GM10266 (cell line): Measurements from ENCODE around the gene FYB1.

Experiments
- DNase-seq: peaks from one replicate; pipeline ENCODE4 v3.0.0; 2012; ENCODE audit errors: extremely low spot score
- TF ChIP-seq, protein P1 (sequence below): IDR thresholded peaks from 2 replicates; pipeline ENCODE4 v1.5.1; 2012; ENCODE audit warnings: mild to moderate bottlenecking, low read depth; ENCODE audit not compliant: control insufficient read depth, insufficient read depth; ENCODE audit errors: missing control alignments

Gene FYB1

DNA sequence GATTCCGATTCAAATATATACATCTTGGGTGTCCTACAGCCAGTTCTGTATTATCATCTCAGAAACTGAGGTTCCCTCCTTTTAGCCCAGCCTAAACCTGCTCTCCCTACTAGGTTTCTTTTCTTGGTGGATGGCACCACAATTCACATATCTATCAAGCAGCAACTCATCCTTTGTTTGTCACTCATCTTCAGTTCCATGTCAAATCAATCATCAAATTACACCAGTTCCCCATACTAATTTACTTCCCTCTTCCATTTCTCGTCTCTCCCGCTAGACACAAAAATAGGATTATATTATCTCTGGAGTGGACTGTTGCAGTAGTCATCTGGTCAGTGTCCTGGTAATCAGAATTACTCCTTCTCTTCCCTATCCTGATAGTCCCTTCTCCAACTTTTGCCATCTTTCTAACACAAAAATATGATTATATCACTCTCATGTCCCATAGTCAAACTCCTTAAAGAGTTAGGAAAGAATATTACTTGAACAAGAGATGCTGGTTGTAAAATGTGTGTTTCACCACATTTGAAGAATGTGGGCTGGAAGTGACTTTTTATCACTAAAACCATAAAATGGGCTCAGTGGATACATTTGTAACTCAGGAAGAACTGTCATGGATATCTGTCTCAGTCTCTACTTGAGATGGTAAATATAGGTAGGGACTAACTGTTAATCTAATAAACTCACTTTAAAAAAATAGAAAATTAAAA is 76.1 kb downstream of the FYB1 start:
- TF ChIP-seq, protein P1, sequence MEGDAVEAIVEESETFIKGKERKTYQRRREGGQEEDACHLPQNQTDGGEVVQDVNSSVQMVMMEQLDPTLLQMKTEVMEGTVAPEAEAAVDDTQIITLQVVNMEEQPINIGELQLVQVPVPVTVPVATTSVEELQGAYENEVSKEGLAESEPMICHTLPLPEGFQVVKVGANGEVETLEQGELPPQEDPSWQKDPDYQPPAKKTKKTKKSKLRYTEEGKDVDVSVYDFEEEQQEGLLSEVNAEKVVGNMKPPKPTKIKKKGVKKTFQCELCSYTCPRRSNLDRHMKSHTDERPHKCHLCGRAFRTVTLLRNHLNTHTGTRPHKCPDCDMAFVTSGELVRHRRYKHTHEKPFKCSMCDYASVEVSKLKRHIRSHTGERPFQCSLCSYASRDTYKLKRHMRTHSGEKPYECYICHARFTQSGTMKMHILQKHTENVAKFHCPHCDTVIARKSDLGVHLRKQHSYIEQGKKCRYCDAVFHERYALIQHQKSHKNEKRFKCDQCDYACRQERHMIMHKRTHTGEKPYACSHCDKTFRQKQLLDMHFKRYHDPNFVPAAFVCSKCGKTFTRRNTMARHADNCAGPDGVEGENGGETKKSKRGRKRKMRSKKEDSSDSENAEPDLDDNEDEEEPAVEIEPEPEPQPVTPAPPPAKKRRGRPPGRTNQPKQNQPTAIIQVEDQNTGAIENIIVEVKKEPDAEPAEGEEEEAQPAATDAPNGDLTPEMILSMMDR = no peak
- DNase-seq = no peak

DNA sequence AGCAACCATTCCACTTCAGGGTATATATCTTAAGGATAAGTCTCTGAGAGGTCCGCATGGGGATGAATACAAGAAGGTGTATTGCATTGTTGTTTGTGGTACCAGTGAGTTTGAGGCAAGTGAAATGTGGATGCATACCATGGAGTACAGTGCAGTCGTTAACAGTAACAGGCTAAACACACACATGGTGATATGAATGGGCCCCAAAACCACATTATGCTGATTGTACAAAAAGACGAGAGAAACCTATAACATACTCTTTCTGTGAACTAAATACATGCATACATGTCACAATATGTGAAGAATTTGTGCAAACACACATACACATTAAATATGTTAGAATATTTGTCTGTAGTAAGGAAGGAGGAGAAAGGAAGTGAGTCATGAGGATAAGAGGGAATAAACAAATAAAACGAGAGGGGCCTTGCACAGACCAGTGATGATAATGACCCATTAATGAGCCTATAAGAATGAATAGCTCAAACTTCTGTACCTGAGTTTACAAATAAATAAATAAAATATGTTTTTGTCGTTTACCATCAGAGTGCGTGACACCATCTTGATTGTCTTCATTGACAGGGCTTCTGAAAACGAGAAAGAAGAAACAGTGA is 78.7 kb downstream of the FYB1 start:
- no peak for DNase-seq
- TF ChIP-seq, protein P1 = no peak

DNA sequence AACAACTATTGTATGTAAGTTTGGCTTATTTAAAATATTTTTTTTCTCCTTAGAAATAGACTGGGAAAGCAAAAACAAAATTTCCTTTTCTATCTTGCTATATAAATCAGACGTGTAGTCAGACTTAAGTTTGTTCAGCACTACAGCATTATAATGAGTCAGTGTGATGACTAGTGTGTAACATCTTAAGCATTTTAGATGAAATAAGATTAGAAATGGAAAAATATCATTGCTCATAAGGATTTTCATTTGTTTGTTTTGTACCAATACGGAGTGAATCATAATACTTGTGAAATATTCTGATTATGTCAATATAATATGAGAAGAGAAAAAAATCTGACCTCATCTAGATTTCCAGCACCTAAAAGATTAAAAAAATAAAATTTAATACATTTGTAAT is 80.5 kb downstream of the FYB1 start:
- no peak for DNase-seq
- TF ChIP-seq, protein P1 = no peak

DNA sequence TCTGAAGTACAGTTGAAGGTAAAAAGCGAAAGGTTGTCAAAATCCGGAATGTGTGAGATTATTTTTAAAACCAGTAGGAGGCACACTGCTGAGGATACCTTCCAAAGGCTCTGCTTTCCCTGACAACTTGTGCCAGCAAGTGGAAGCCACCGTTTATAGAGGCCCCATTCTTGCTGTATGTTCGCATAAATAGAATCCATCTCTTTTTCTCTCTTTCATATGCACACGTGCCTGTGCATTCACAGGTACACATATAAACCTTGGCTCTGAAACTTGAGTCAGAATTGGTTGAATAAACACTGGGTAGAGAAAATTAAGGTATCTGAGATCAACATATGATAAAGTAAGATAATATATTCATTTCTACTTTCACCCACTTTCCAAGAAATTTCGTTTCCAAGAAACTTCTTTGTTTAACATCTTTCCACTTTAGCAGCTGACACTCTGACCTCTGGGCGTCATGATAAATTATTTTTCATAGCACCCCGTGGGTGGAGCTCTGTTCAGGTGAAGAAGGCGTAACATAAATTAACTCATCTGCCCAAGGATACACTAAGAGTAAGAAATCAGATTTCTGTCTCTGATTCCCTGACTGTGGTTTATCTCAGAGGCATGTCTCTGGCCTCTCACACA is 81.4 kb downstream of the FYB1 start:
- TF ChIP-seq, protein P1 = no peak
- DNase-seq = no peak

DNA sequence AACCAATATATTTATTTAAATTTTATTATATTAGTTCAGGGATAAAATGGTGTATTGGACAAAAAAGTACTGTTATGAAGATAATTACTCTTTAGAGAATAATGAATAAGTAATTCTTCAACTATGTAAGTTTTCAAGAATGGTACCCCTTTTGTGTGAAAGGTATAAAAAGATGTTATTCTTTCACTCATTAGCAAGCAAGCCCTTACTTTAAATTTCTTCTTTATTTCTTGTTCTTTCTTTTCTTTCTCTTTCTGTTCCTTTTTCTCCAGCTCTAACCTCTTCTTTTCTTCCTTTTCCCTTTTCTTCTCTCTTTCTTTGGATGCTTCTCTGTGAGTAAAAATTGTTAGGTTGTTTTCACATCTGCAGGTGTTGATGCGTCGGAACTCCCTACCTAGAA is 82.0 kb downstream of the FYB1 start:
- no peak for DNase-seq
- TF ChIP-seq, protein P1 = no peak

DNA sequence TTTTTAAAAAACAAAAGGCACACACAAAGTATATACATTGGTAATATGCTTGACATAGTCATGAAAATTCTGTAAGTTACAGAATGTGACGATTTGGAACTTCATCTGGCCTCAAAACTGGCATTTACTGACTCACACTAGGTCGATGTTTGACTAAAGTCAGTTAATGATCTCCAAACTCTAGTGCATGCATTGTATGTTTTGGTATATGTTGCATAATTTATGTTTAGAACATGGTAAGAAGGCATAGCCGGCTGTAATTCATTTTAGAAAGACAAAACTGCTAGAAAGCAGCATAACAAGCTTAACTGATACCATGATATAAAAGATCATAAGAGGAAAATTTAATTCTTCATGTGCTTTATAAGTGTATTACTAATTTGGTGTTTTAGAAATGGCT is 86.6 kb downstream of the FYB1 start:
- no peak for DNase-seq

More for the DNA sequence above, 86.6 kb downstream of the FYB1 start:
- TF ChIP-seq, protein P1 = no peak
